Femur (tissue), 1 donor: ENCODE results near the gene NFKB2.

ENCODE experiments used
- DNase-seq: peaks from one replicate; pipeline ENCODE4 v3.0.0-alpha.2; 2017

The NFKB2 gene

GRCh38 chr10:102424145-102424544, 28.6 kb downstream of the NFKB2 start:
- DNase-seq: no peak

DNA sequence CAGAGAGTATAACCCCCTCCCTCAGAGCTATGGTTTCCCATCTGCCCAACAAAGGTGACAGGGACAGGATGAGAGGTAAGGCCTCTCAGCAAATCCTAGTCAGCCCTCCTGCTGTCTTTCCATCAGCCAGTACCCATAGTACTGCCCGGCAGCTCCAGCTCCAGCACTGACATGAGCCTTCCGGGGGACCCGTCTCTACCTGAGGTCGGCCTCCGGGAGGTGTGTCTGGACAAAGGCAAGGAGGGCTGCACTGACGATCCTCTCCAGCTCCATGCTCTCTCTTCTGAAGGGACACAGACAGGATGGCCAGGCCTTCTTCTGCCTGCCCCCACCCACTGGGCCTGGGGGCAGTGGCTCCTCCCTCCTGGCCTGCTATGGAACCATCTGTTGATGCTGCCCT, 29.4 kb downstream of the NFKB2 start:
- DNase-seq: no peak

DNA sequence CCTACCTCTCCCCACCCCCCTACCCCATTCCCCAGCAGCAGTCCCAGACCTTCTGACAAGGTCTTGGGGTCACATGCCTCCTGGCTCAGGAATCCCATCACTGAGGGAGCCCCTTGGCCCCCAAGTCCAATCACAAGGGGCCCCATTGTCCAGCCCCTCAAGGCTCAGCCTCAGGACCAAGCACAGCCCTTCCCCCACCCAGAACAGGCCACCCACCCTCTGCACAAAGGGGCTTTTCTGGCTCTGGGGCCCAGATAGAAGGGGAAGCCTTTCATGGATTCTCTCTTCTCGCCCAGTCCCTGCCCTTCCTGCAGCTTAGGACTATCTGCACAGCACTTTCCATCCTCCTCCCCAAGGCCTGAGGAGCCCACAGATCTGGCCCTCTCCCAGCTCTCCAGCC, 29.9 kb downstream of the NFKB2 start:
- no peak for DNase-seq

DNA sequence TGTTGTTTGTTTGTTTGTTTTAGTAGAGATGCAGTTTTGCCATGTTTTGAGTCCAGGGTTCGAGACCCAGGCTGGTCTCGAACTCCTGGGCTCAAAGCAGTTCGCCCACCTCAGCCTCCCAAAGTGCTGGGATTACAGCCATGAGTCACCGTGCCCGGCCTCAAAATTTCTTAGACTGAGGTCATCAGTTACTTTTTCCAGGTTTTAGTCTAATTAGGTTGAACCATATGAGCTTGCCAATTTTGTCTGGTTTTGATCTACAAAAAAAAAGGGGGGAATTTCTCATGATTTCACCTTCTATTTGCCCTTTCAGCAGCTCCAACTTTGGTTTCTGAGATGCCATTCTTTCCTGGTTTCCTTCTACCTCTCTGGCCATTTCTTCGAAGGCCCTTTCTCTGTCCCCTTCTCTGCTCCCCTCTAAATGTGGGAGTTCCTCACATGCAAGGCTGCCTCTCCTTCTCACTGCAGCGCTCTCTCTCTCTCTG, 31.3 kb downstream of the NFKB2 start:
- DNase-seq: no peak

GRCh38 chr10:102429468-102429867, 34.0 kb downstream of the NFKB2 start:
- no peak for DNase-seq

GRCh38 chr10:102431452-102432124, 36.1 kb downstream of the NFKB2 start:
- no peak for DNase-seq

DNA sequence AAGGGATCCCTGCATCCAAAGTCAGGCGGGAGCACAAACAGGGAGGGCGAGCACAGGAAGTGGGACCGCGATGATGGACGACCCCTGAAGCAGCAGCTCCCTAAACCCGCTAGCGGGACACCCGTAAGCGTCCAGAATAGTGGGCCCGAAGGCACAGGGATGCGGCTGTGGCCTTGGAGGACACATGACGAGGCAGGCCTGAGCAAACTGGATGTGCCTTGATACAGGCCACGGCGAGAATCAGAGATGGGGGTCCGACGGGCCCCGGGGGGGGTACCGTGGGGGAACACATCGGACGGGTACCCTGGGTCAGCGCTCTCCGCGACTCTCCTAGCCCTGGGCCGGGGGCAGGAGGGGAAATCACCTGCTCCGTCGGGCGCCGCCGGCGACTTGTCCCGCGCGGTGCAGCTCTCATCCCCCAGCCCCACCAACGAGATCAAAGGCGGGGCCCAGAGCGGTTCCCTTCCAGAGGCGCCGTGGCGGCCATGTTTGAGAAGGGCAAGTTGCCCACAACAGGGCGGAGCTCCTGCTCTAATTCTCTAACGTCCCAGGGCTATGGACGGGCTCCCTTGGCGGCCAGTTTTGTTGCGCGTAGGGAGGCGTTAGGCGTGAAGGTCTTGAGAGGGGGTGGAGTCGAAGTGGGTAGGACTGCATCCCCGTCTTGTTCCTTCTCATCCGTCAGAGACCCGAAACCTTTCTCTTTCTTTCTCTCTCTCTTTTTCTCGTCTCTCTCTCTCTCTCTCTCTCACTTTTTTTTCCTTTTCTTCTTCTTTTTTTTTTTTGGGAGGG, 36.9 kb downstream of the NFKB2 start, which contains the start of gene CUEDC2:
TSS of gene CUEDC2 (minus strand) at position 413 of the 789 bp plus-strand sequence. CDS start 7,386 bp downstream, outside the sequence.
- DNase-seq: peak; percentile 98

- DNase-seq: no peak
Observed at GRCh38 chr10:102433619-102434046, 38.1 kb downstream of the NFKB2 start.

DNA sequence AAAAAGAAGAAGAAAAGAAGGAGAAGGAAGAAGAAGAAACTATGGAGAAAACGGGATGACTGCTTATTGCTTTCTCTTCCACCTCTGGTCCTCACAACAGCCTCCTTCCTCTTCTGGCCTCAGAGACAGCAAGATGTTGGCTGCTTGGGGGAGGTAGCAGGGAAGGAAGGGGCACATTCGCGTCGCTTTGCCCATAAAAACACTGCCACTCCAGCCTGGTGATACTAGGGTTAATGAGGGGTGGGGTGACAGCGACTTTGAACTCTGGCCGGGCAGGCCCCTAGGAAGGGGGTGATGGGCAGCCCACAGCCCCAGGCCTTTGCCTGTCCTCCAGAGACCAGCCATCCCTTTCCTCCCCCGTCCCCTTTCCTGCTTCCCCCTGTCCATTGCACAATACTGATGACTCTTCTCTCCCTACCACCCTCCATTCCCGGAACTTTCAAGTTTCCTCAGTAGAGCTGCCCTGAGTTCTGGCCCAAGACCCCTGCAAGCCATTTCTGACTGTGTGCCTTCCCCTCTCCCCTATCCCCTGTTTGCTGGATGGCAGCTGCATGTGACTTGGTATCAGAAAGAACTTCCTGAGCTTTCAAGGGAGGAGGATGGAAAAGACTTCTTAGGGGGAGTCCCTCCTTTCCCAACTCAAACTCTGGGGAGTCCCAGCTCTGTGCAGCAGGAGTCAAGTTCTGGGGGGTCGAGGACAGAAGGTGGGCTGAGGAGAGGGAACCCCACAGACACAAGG, 39.1 kb downstream of the NFKB2 start:
- no peak for DNase-seq

- DNase-seq: no peak
Observed at GRCh38 chr10:102435133-102435497, 39.6 kb downstream of the NFKB2 start.

GRCh38 chr10:102435529-102436233, 40.2 kb downstream of the NFKB2 start:
- DNase-seq: no peak

- DNase-seq: no peak
Observed at GRCh38 chr10:102436312-102436711, 40.8 kb downstream of the NFKB2 start.

- DNase-seq: no peak
Observed at GRCh38 chr10:102437515-102437914, 42.0 kb downstream of the NFKB2 start.

GRCh38 chr10:102438374-102438773, 42.9 kb downstream of the NFKB2 start:
- no peak for DNase-seq

- no peak for DNase-seq
Observed at GRCh38 chr10:102444851-102445250, 49.3 kb downstream of the NFKB2 start.

GRCh38 chr10:102449321-102450123, 54.0 kb downstream of the NFKB2 start:
- DNase-seq: peak; percentile 63

DNA sequence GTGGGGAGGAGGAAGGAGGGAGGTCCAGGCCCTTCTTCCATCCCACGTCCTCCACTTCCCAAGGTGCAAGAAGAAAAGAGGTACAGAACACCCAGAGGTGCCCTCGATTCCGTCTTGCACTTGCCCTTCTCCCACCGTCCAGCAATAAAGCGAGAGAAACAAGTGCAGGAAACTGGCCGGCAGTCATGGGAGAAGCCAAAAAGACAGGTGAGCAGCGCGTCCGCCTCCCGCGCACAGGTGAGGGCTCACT, 54.5 kb downstream of the NFKB2 start:
- no peak for DNase-seq

DNA sequence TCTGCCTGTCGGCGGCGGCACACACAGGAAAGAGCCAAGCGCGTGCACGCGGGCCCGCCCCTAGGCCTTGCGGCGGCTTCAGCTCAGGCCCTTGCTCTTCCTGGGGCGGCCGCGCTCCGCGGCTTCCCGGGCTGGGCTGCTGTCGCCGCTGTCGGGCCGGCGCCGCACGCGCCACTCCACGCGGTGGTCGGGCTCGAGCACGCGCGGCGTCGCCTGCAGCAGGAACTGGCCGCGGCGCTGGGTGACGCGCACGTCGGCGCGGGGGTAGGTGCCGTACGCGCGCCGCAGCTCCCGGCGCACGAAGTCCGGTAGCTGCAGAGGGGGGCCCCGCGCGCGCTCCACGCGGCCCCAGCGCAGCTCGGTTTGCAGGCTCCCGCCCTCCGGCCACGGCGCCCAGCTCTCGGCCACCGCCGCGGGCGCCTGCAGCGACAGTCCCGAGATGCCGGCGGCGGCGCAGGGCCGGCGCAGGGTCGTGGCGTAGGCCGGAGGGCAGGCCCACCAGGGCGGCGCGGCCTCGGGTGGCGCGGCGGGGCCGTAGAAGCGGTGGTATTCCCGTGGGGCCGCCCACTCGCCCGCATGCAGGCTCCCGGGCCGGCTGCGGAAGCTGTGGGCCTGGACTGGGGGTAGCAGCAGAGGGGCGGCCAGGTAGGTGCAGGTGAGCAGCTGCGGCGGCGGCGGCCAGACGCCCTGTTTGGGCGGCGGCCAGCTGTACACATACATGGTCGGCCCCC, 55.0 kb downstream of the NFKB2 start:
- DNase-seq: peak; percentile 87

- DNase-seq: no peak
Observed at GRCh38 chr10:102451105-102451969, 55.8 kb downstream of the NFKB2 start, which contains the start of gene C10orf95. C10orf95 (minus strand) TSS chr10:102451543; CDS start chr10:102451093, 450 bp downstream.
